OCI-LY3 (cell line): Measurements from ENCODE around the gene GNGT2.

Experiments
- H2AFZ ChIP-seq: fragments of 200-600, 300-600 bp; shearing (Covaris generic); 2 replicates; pipeline ENCODE4 v1.6.0; 2014; ENCODE audit warnings: antibody characterized with exemption, low read depth, low read length
- H3K27ac ChIP-seq: fragments of 200-600, 300-600 bp; sonication (generic); 2 replicates; pipeline ENCODE4 v1.5.1; 2014; ENCODE audit warnings: mild to moderate bottlenecking, low read length, moderate library complexity, mixed read lengths
- H3K27me3 ChIP-seq: fragments of 200-600, 300-600 bp; sonication (generic); 2 replicates; pipeline ENCODE4 v1.6.1; 2014; ENCODE audit warnings: low read depth, low read length, mixed read lengths
- H3K36me3 ChIP-seq: fragments of 200-600, 300-600 bp; sonication (generic); replicated peaks from 2 replicates; pipeline ENCODE3; 2014; ENCODE audit warnings: low read depth, low read length, mixed read lengths
- H3K4me1 ChIP-seq: fragments of 300-600, 200-600 bp; sonication (generic); 2 replicates; pipeline ENCODE4 v1.6.1; 2014; ENCODE audit warnings: low read length, mixed read lengths
- H3K4me2 ChIP-seq: fragments of 200-600, 300-600 bp; sonication (generic); 2 replicates; pipeline ENCODE4 v1.6.1; 2014; ENCODE audit warnings: low read length, mixed read lengths
- H3K4me3 ChIP-seq: fragments of 300-600, 200-600 bp; sonication (generic); 2 replicates; pipeline ENCODE4 v1.5.1; 2014; ENCODE audit warnings: antibody characterized with exemption, mild to moderate bottlenecking, low read length, moderate library complexity
- H3K79me2 ChIP-seq: fragments of 300-600, 200-600 bp; shearing (Covaris generic); 2 replicates; pipeline ENCODE4 v1.6.1; 2014; ENCODE audit warnings: mild to moderate bottlenecking, low read length, mixed read lengths
- H3K9ac ChIP-seq: fragments of 300-600, 200-600 bp; shearing (Covaris generic); 2 replicates; pipeline ENCODE4 v1.6.0; 2014; ENCODE audit warnings: mild to moderate bottlenecking, low read length, moderate library complexity
- H3K9me3 ChIP-seq: fragments of 200-600, 300-600 bp; shearing (Covaris generic); 2 replicates; pipeline ENCODE4 v1.6.1; 2014; ENCODE audit warnings: low read length, mixed read lengths; ENCODE audit not compliant: insufficient read depth
- H4K20me1 ChIP-seq: fragments of 200-600, 300-600 bp; sonication (generic); 2 replicates; pipeline ENCODE4 v1.6.1; 2016; ENCODE audit warnings: low read length, mixed read lengths; ENCODE audit not compliant: insufficient read depth
- CTCF ChIP-seq: fragments of 200-600, 300-600 bp; sonication (generic); IDR thresholded peaks from 2 replicates; pipeline ENCODE4 v1.5.1; 2014; ENCODE audit warnings: antibody characterized with exemption, low read length, low read depth
- EZH2phosphoT487 ChIP-seq: fragments of 200-600 bp; shearing (Covaris generic); IDR thresholded peaks from 2 replicates; pipeline ENCODE4 v1.6.1; 2018; ENCODE audit warnings: antibody characterized with exemption, mixed run types, low read depth

The GNGT2 gene

GRCh38 chr17:49254066-49254465, 43.7 kb upstream of the GNGT2 start:
- Histone ChIP-seq H3K27me3 (no peaks in the 10 kb centered on the region), H3K9ac (no peak overlapping the region), H3K79me2 (no peaks in the 10 kb centered on the region), H3K27ac (no peak overlapping the region), H3K9me3 (no peaks in the 10 kb centered on the region), H3K4me2 (no peak overlapping the region), H2AFZ (no peak overlapping the region), H3K4me3 (no peak overlapping the region), H3K36me3 (no peaks in the 10 kb centered on the region), H4K20me1 (no peaks in the 10 kb centered on the region), H3K4me1 (no peaks in the 10 kb centered on the region)
- no peak for TF ChIP-seq EZH2phosphoT487
- TF ChIP-seq CTCF = no peak

GRCh38 chr17:49252148-49252695, 41.8 kb upstream of the GNGT2 start:
- no peaks in the 10 kb centered on the region for H4K20me1 ChIP-seq
- no peak overlapping the region for H3K27ac ChIP-seq
- peaks cover 4% of the 10 kb centered on the region; the same call in 1 of the 2 replicates for H3K27me3 ChIP-seq
- H2AFZ ChIP-seq = no peak overlapping the region
- no peaks in the 10 kb centered on the region for H3K36me3 ChIP-seq
- no peak overlapping the region for H3K4me3 ChIP-seq
- no peak overlapping the region for H3K4me2 ChIP-seq
- H3K79me2 ChIP-seq = no peaks in the 10 kb centered on the region
- no peak for TF ChIP-seq CTCF
- TF ChIP-seq EZH2phosphoT487 = no peak
- no peaks in the 10 kb centered on the region for H3K4me1 ChIP-seq
- no peak overlapping the region for H3K9ac ChIP-seq
- H3K9me3 ChIP-seq = no peaks in the 10 kb centered on the region

- no peak for TF ChIP-seq EZH2phosphoT487
- TF ChIP-seq CTCF = no peak
- Histone ChIP-seq H3K4me3 (no peak overlapping the region), H3K79me2 (no peaks in the 10 kb centered on the region), H4K20me1 (no peaks in the 10 kb centered on the region), H3K27ac (no peak overlapping the region), H3K36me3 (no peaks in the 10 kb centered on the region), H2AFZ (no peak overlapping the region), H3K27me3 (peaks cover 4% of the 10 kb centered on the region; the same call in 1 of the 2 replicates), H3K9ac (no peak overlapping the region), H3K4me1 (no peaks in the 10 kb centered on the region), H3K4me2 (no peak overlapping the region), H3K9me3 (no peaks in the 10 kb centered on the region)
These were observed 39.6 kb upstream of the GNGT2 start for GRCh38 chr17:49249890-49250522.

DNA sequence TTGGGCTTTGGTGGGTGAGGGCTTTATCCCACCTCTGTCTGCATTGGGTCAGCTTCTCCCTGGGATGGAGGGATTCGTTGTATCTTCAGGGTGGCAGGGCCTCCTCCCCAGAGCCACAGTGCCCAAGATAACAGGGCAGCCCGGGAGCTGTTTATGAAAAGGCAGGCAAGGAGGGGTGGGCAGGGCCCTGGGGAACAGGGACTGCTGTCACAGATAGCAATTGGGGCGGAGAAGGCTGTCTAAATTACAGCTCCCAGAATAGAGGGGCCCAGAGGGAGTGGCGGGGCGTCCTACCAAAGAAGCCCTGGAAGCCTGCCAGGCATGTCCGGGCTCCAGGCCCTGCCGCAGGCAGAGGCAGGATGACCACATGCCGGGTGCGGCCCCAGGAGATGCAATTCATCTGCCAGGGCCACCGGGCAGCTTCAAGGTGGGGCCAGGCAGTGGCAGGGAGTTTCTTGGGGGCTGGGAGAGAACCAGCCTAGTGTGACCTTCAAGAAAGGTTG, 39.0 kb upstream of the GNGT2 start:
- Histone ChIP-seq H4K20me1 (no peaks in the 10 kb centered on the region), H3K9me3 (no peaks in the 10 kb centered on the region), H3K79me2 (no peaks in the 10 kb centered on the region), H2AFZ (no peak overlapping the region), H3K4me3 (no peak overlapping the region), H3K27me3 (peaks cover 4% of the 10 kb centered on the region; the same call in 1 of the 2 replicates), H3K36me3 (no peaks in the 10 kb centered on the region), H3K4me2 (no peak overlapping the region), H3K27ac (no peak overlapping the region), H3K9ac (no peak overlapping the region), H3K4me1 (no peaks in the 10 kb centered on the region)
- TF ChIP-seq EZH2phosphoT487 = no peak
- TF ChIP-seq CTCF = no peak
